Measurements from ENCODE around the gene ADNP2.

- TF ChIP-seq CTCF (conservative IDR thresholded peaks at IDR 0.05): no peak
- TF ChIP-seq EZH2 (IDR thresholded peaks at IDR 0.05; ENCODE audit: low read depth): no peak
Measured at GRCh38 chr18:80108739-80109675, at the start of gene ADNP2.
